ENCODE data around the gene MRGPRE.

- TF ChIP-seq CTCF (IDR thresholded peaks at IDR 0.05) (no peak), ZFX (IDR thresholded peaks at IDR 0.05; ENCODE audit: borderline replicate concordance) (no peak)
Observed at GRCh38 chr11:3200388-3201111, 31.7 kb downstream of the MRGPRE start.

All from 22Rv1 (cell line).